ENCODE data around the gene TTLL8. TPM values are rescaled to one million over a fixed set of nuclear protein-coding genes. Genes with fewer than 3 reads are reported as not detected.
A peak's percentile ranks its signal among the peaks of the same experiment; 100 is the strongest.

The TTLL8 gene
- total RNA-seq: not detected

- intact Hi-C loops (cut with DNase I; ENCODE audit: low total_unique reads): loop anchor here (10.0 kb wide), 1 partner anchor 293 kb away; no protein-coding TSS in a partner anchor
- peak within 1 kb of the TSS in 2 of 3 donors; percentile 18 to 57 for H3K4me3 ChIP-seq
- TF ChIP-seq POLR2AphosphoS5 (IDR thresholded peaks at IDR 0.05): no peak
- no peak for TF ChIP-seq POLR2A (IDR thresholded peaks at IDR 0.05)
- no peak for TF ChIP-seq CTCF (IDR thresholded peaks at IDR 0.05)
- no peak for DNase-seq (ENCODE audit: low spot score in 2 of 2)
- no peak within 1 kb of the TSS for H3K27ac ChIP-seq
- H3K36me3 ChIP-seq: no peaks in the 10 kb centered on the region
- H3K4me1 ChIP-seq: no peaks in the 10 kb centered on the region
- H3K27me3 ChIP-seq: peaks cover 6 to 35% of the 10 kb centered on the region in 2 donors
- H3K9me3 ChIP-seq: peaks cover 7 to 13% of the 10 kb centered on the region in 2 donors
Observed at GRCh38 chr22:50058061-50058905, at the start of gene TTLL8. Gene TTLL8 (minus strand): TSS chr22:50058298.

GRCh38 chr22:50107529-50107928 is 49.4 kb upstream of the TTLL8 start:
- intact Hi-C loops (cut with DNase I; ENCODE audit: low total_unique reads): no loop called here
- no peak for DNase-seq (ENCODE audit: low spot score in 2 of 2)
- H3K4me3 ChIP-seq: no peak overlapping the region
- H3K4me1 ChIP-seq: no peaks in the 10 kb centered on the region
- H3K9me3 ChIP-seq: no peaks in the 10 kb centered on the region
- no peak overlapping the region for H3K27ac ChIP-seq
- no peaks in the 10 kb centered on the region for H3K36me3 ChIP-seq
- H3K27me3 ChIP-seq: no peaks in the 10 kb centered on the region
- TF ChIP-seq POLR2A (IDR thresholded peaks at IDR 0.05): no peak
- TF ChIP-seq CTCF (IDR thresholded peaks at IDR 0.05): no peak
- no peak for TF ChIP-seq POLR2AphosphoS5 (IDR thresholded peaks at IDR 0.05)

GRCh38 chr22:50105208-50106100 is 47.4 kb upstream of the TTLL8 start:
- Histone ChIP-seq H3K27ac (no peak overlapping the region), H3K4me3 (no peak overlapping the region), H3K4me1 (no peaks in the 10 kb centered on the region), H3K36me3 (no peaks in the 10 kb centered on the region), H3K27me3 (no peaks in the 10 kb centered on the region), H3K9me3 (no peaks in the 10 kb centered on the region)
- TF ChIP-seq POLR2A (IDR thresholded peaks at IDR 0.05): no peak
- no peak for TF ChIP-seq POLR2AphosphoS5 (IDR thresholded peaks at IDR 0.05)
- no peak for TF ChIP-seq CTCF (IDR thresholded peaks at IDR 0.05)
- no peak for DNase-seq (ENCODE audit: low spot score in 2 of 2)
- intact Hi-C loops (cut with DNase I; ENCODE audit: low total_unique reads): no loop called here

GRCh38 chr22:50104141-50104544 is 46.0 kb upstream of the TTLL8 start:
- Histone ChIP-seq H3K27ac (no peak overlapping the region), H3K27me3 (no peaks in the 10 kb centered on the region), H3K36me3 (no peaks in the 10 kb centered on the region), H3K9me3 (no peaks in the 10 kb centered on the region), H3K4me3 (no peak overlapping the region), H3K4me1 (no peaks in the 10 kb centered on the region)
- no peak for DNase-seq (ENCODE audit: low spot score in 2 of 2)
- TF ChIP-seq POLR2AphosphoS5 (IDR thresholded peaks at IDR 0.05) (no peak), POLR2A (IDR thresholded peaks at IDR 0.05) (no peak), CTCF (IDR thresholded peaks at IDR 0.05) (no peak)
- intact Hi-C loops (cut with DNase I; ENCODE audit: low total_unique reads): no loop called here
